Endodermal cell (in vitro differentiated cells): ENCODE data around the gene PCNT. TPM values are rescaled to one million over a fixed set of nuclear protein-coding genes. Genes with fewer than 3 reads are reported as not detected.
A peak's percentile ranks its signal among the peaks of the same experiment; 100 is the strongest.

Experiments
- DNase-seq: peaks from one replicate; pipeline ENCODE4 v3.0.0-alpha.2; 2017
- H3K27ac ChIP-seq: 2 replicates; pipeline ENCODE4 v1.5.1; 2013; ENCODE audit warnings: mild to moderate bottlenecking, low read depth, low read length, moderate library complexity
- H3K27me3 ChIP-seq: 2 replicates; pipeline ENCODE4 v1.6.1; 2013; ENCODE audit warnings: mild to moderate bottlenecking, low read length, moderate library complexity; ENCODE audit not compliant: insufficient read depth, control insufficient read depth, poor library complexity, severe bottlenecking
- H3K36me3 ChIP-seq: 2 replicates; pipeline ENCODE4 v1.7.0; 2013; ENCODE audit warnings: mild to moderate bottlenecking, low read length, moderate library complexity; ENCODE audit not compliant: control insufficient read depth, insufficient read depth
- H3K4me1 ChIP-seq: one replicate; pipeline ENCODE4 v1.7.0; 2013; ENCODE audit warnings: low read length; ENCODE audit not compliant: control insufficient read depth, insufficient read depth
- H3K4me3 ChIP-seq: 2 replicates; pipeline ENCODE4 v1.5.1; 2013; ENCODE audit warnings: mild to moderate bottlenecking, low read length, moderate library complexity
- H3K9ac ChIP-seq: 2 replicates; pipeline ENCODE4 v1.6.1; 2013; ENCODE audit warnings: mild to moderate bottlenecking, low read length, moderate library complexity; ENCODE audit not compliant: poor library complexity, severe bottlenecking; ENCODE audit errors: extremely low read depth
- H3K9me3 ChIP-seq: 2 replicates; pipeline ENCODE4 v1.6.1; 2013; ENCODE audit warnings: mild to moderate bottlenecking, low read length, moderate library complexity; ENCODE audit not compliant: control insufficient read depth
- H3K27ac Mint-ChIP-seq: 2 replicates; pipeline ENCODE4 v1.8.0; 2020; ENCODE audit warnings: mixed read lengths
- H3K27me3 Mint-ChIP-seq: 2 replicates; pipeline ENCODE4 v1.8.0; 2021; ENCODE audit warnings: mild to moderate bottlenecking, mixed read lengths; ENCODE audit not compliant: insufficient read depth
- H3K36me3 Mint-ChIP-seq: 2 replicates; pipeline ENCODE4 v1.8.0; 2020; ENCODE audit warnings: low read depth, mixed read lengths
- H3K4me1 Mint-ChIP-seq: 2 replicates; pipeline ENCODE4 v1.8.0; 2020; ENCODE audit warnings: mixed read lengths
- H3K4me3 Mint-ChIP-seq: 2 replicates; pipeline ENCODE4 v1.8.0; 2020; ENCODE audit warnings: mild to moderate bottlenecking, moderate library complexity, mixed read lengths
- H3K9me3 Mint-ChIP-seq: 2 replicates; pipeline ENCODE4 v1.8.0; 2020; ENCODE audit warnings: mild to moderate bottlenecking, mixed read lengths
- WGBS, 2 experiments: methylation state at CpG; one replicate each; pipeline versions ENCODE4 v1.1.5 to v1.1.7; 2013; ENCODE audit warnings: missing lambda C conversion rate in 2 of 2, mixed read lengths in 1 of 2; ENCODE audit not compliant: insufficient coverage in 1 of 2, insufficient read length in 1 of 2; 5-methylcytosine and 5-hydroxymethylcytosine counted together
- total RNA-seq, 2 donors: library from RNA; stranded (reverse); fragmentation: NEBNext Ultra II Directional in 1 of 2; extraction: Animal tissue kit (Norgen Biotek cat#: 25700) in 1 of 2; gene quantifications; 2 replicates in 1 of 2; 3 replicates in 1 of 2; pipeline ENCODE4 v1.2.1, GENCODE V29; 2021
- TF ChIP-seq, protein P1 (sequence below): fragments of 200-600 bp; sonication (generic); conservative IDR thresholded peaks from 2 replicates; pipeline ENCODE4 v1.5.0; 2021; ENCODE audit warnings: antibody characterized with exemption, mild to moderate bottlenecking

The PCNT gene
- total RNA-seq, 2 donors from 2014 or later = 40.1 to 40.7 TPM

DNA sequence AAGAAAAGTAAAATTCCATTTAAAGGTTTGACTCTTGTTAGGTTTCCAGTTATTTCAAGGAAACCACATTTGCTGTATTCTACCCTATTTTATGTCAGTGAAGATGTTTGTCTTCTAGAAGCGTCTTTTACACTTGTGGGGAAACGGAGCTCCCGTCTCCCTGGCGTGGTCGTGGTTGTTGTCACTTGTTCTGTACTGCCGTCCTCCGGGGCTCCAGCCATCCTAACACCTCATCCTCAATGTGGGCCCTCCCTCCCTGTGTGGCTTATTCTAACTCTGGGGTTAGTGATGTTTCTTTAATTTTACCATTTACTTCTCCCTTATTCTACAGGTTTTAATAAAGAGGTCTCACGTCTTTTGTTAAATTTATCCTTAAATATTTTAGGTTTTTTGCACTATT, 82.0 kb downstream of the PCNT start:
- Histone ChIP-seq H3K4me1 (no peaks in the 10 kb centered on the region), H3K9me3 (no peaks in the 10 kb centered on the region), H3K27ac (no peak overlapping the region), H3K9ac (no peak overlapping the region), H3K36me3 (peaks cover 64% of the 10 kb centered on the region), H3K4me3 (no peak overlapping the region), H3K27me3 (no peaks in the 10 kb centered on the region)
- Mint-ChIP-seq H3K9me3 (no peaks in the 10 kb centered on the region), H3K4me1 (peaks cover 7% of the 10 kb centered on the region), H3K27me3 (no peaks in the 10 kb centered on the region), H3K36me3 (peaks cover 52% of the 10 kb centered on the region), H3K4me3 (no peak overlapping the region), H3K27ac (peak overlapping the region; percentile 78)
- TF ChIP-seq, protein P1, sequence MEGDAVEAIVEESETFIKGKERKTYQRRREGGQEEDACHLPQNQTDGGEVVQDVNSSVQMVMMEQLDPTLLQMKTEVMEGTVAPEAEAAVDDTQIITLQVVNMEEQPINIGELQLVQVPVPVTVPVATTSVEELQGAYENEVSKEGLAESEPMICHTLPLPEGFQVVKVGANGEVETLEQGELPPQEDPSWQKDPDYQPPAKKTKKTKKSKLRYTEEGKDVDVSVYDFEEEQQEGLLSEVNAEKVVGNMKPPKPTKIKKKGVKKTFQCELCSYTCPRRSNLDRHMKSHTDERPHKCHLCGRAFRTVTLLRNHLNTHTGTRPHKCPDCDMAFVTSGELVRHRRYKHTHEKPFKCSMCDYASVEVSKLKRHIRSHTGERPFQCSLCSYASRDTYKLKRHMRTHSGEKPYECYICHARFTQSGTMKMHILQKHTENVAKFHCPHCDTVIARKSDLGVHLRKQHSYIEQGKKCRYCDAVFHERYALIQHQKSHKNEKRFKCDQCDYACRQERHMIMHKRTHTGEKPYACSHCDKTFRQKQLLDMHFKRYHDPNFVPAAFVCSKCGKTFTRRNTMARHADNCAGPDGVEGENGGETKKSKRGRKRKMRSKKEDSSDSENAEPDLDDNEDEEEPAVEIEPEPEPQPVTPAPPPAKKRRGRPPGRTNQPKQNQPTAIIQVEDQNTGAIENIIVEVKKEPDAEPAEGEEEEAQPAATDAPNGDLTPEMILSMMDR = no peak
- DNase-seq = no peak
- 96% methylated on average over 7 of the region's 8 CpGs; no CpG with 5 or more reads in 1 of the 2 experiments for WGBS, 2 experiments

DNA sequence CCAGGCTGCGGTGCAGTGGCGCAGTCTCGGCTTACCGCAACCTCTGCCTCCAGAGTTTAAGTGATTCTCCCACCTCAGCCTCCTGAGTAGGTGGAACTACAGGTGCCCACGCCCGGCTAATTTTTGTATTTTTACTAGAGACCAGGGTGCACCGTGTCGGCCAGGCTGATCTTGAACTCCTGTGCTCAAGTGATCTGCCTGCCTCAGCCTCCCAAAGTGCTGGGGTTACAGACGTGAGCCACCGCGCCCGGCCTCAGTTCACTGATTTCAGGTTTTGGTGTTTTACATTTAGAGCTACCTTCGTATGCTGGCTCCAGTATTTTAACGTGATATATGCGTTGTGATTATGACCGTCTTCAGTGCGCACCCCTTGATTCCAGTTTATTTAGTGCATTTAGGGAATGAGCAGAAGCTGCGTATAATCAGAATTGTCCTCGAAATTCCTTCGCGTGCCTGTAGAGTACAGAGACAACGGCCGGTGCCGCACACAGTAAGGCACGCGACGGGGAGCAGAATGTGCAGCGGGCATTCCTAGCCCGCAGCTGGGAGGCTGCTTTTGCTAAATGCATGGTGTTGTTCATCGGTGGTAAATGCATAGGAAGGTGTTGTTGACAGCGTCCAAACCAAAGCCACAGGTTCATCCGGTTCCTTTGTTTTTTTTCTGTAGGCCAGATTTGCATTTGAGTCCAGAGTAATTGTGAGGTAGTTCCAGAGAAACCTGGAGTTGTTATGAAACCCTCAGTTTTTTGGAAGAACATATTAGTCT, 85.9 kb downstream of the PCNT start:
- no peaks in the 10 kb centered on the region for H3K9me3 ChIP-seq
- peaks cover 58% of the 10 kb centered on the region for H3K36me3 ChIP-seq
- TF ChIP-seq, protein P1 = no peak
- Mint-ChIP-seq H3K27me3 (no peaks in the 10 kb centered on the region), H3K4me1 (peaks cover 7% of the 10 kb centered on the region), H3K36me3 (peaks cover 38% of the 10 kb centered on the region), H3K4me3 (no peak overlapping the region), H3K27ac (peak overlapping the region; percentile 52), H3K9me3 (no peaks in the 10 kb centered on the region)
- H3K4me3 ChIP-seq = no peak overlapping the region
- no peak overlapping the region for H3K27ac ChIP-seq
- H3K9ac ChIP-seq = no peak overlapping the region
- no peaks in the 10 kb centered on the region for H3K4me1 ChIP-seq
- DNase-seq = no peak
- H3K27me3 ChIP-seq = no peaks in the 10 kb centered on the region
- 91 to 93% methylated on average over 31 to 32 of the region's 32 CpGs for WGBS, 2 experiments

DNA sequence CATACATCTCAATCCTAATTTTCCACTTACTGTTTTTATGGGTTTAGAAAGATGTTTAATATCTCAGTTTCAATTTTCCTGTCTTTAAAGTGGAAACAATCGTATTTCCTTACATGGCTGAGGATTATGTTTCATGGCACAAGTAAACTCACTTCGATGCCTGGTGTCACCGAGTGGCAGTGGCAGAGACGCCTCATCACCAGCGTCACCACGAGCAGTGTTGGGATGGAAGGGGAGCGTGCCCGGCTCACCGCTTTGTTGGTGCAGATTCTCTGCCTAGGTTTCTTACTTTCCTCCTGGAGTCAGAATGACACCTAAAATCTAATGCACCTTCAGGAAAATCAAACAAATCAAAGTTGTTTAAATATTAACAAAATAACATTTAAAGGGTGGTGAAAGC, 86.6 kb downstream of the PCNT start:
- 93 to 94% methylated on average over 4 to 9 of the region's 9 CpGs for WGBS, 2 experiments
- no peak overlapping the region for H3K4me3 ChIP-seq

More for the DNA sequence above, 86.6 kb downstream of the PCNT start:
- TF ChIP-seq, protein P1 = no peak
- no peaks in the 10 kb centered on the region for H3K9me3 Mint-ChIP-seq
- H3K27ac Mint-ChIP-seq = peak overlapping the region; percentile 84
- DNase-seq = no peak
- H3K36me3 Mint-ChIP-seq = peaks cover 38% of the 10 kb centered on the region
- Histone ChIP-seq H3K36me3 (peaks cover 58% of the 10 kb centered on the region), H3K9me3 (no peaks in the 10 kb centered on the region), H3K27me3 (no peaks in the 10 kb centered on the region), H3K9ac (no peak overlapping the region), H3K4me1 (no peaks in the 10 kb centered on the region), H3K27ac (no peak overlapping the region)
- peaks cover 7% of the 10 kb centered on the region for H3K4me1 Mint-ChIP-seq
- H3K4me3 Mint-ChIP-seq = no peak overlapping the region
- H3K27me3 Mint-ChIP-seq = no peaks in the 10 kb centered on the region
